HPDE6-E6E7 (cell line): ENCODE measurements around the gene SSTR3.
A peak's percentile ranks its signal among the peaks of the same experiment; 100 is the strongest.

Experiments
- DNase-seq: peaks from one replicate; pipeline ENCODE4 v3.0.0; 2011; ENCODE audit warnings: missing footprints; ENCODE audit errors: extremely low spot score

The SSTR3 gene

DNA sequence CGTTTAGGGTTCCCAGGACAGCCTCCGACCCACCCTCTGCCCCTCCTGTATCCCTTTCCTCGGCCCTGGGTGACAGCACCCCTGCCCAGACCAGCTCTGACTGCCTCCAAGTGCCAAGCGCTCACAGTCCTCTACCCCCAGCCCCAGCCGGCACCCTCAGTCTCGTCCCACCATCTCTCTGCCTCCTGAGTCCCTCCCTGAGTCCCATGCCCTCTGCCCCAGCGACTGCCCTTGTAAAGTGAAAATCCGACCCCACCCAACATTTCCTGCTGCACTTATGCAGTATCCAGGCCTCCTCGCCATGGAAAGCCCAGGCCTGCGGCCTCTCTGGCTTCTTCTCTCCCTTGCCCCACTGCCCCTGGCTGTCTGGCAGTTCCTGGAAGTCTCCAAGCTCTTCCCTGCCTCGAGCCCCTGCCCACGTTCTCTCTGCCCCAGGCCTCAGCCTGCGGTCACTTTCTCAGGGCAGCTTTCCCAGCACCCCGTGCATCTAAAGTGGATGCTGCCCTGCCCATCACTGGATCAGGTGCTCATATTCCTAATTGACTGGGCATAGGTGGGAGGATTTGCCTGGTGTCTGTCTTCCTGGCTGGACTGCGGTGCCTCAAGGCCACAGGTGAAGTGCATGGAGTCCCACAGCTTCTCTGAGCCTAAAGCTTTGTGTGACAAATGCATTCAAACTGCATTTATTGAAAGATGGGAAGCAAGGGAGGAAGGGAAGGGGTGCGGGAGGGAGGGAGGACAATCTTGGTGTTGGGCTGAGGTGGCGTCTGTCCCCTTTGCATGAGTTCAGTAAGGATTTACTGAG is 44.9 kb downstream of the SSTR3 start:
- no peak for DNase-seq

DNA sequence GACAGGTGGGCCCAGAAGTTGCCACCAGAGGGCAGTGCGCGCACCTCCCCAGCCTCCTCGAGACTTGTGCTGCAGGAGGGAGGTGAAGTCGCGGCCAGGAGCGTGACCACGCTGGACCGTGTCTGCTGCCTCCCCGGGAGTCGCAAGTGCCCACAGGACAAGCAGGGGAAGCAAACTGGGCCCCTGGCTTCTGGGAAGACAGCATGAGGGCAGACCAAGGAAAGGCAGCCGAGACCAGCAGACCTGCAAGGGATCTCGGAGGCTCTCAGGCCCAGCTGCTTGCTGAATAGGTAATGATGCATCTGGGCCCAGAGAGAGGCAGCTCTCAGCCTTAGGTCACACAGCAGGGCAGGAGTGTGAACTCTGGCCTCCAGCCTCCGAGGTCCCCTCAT is 45.6 kb downstream of the SSTR3 start:
- peak; percentile 77 for DNase-seq

DNA sequence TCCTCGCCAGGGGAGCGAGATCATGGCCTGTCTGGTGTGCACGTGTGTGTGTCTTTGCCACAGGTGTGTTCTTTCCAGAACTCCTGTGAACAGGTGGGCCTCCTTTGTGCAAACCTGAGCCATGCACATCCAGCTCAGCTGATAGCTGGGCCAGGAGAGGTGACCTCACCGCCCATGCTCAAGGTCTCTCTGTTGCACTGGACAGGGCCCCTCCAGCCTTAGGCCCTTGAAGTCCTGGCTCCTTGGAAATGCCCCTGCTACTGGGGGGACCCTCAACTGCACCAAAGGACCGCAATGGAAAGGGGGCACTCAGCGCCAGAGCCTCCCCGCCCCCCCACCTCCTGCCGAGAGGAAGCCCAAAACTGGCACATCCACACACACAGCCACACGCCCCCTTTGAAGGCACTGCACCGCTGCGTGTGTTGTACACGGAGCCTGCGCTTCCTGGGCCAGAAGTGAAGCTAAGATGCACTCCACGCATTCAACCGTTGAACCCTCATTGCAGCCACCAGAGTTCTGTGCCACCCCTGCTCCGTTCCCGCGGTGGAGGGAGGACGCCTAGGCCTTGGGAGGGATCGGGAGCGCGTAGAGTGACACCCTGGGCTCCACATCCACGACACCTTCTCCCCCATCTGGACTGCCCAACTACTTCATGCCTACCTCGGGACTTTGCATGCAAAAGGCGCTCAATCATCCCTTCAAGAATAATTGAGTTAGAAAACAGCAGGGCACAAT is 46.2 kb downstream of the SSTR3 start:
- DNase-seq = no peak

DNA sequence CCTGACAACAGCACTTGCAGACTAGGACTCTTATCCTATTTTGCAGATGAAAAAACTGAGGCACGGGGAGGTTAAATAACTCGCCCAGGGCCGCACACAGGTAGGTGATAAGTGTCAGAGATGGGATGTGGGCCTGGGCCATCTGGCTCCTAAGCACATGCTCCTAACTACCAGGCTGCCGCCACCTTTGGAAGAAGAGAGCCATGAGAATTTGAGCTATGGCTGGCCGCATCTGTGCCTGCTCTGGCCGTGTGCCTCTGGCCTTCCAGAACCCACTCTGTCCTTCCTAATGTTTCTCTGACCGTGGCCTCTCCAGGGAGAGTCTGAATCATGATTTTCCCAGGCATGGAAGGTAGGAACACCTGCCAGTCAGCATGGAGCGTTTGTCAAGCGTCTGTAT is 47.2 kb downstream of the SSTR3 start:
- no peak for DNase-seq

DNA sequence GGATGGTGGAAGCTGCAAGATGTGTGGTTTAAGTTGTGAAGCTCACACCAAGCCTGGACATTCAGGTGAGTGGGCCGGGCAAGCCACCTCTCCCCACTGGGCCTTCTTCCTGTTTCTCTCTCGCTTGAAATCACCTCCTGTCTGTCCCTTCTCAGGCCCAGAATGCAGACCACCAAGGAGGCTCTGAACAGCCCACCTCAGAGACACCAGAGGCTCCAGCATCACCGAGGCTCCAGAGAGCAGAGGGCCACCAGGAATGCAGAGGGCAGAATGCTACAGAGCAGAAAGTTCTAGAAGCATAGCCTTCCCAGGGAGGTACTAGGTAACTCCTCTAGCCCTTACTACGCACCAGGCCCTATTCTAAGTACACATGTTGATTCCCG is 47.8 kb downstream of the SSTR3 start:
- DNase-seq = no peak

DNA sequence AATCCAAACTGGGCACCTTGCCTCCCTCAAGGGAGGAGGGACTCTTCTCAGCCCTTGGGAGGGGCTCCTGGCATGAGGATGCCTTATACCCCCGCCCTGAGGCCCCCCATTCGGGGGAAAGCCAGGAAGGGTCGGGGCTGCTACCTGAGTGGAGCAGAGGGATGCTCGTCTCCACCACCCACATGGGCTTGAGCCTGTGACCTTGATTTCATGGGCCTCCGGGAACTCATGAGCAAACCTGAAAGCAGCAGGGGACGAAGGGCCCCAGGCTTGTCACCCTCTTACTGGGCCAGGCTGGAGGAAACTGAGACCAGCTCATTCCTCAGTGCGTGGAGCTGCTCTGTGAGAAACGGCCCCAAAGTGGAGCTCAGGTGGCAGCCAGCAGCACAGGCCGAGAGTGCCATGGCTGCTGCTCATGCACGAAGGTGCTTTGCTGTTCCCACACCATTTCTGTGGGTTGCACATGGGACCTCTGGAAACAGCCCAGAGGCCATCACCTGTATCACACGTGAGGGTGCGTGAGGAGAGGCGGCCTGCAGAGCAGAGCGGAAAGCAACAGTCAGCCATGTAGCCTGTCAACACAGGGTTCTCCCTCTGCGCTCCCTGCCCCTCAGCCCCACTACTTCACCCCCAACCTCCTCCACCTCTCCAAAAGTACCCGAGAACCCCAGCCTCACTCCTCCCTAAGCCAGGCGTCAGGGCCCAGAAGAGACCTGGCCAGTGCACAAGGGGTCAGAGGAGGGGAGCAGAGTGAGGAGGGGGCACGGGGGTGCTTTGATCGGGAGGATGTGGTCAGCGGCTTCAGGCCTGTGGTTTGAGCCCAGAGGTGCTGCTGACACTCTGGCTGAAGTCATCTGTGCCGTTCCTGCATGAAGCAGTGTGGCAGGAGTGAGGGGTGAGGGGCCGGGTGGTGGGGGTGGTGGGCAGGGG is 48.4 kb downstream of the SSTR3 start:
- DNase-seq = no peak

DNA sequence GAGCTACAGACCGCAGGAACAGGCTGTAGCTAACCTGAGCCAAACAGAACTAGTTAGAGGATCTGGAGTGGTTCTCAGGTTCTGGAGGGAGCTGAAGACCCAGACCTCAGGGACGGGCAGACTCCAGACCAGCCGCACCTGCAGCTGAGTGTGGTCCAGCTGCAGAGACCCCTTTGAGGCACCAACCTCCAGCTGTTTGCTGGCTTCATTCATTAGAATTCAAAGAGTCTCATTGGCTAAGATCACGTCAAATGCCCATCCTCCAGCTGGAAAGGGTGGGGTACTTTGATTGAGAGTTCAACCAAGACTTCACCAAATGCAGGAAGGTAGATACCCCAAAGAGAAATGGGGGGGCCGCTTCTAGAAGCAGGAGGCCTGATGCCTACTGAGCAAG is 49.2 kb downstream of the SSTR3 start:
- no peak for DNase-seq

DNA sequence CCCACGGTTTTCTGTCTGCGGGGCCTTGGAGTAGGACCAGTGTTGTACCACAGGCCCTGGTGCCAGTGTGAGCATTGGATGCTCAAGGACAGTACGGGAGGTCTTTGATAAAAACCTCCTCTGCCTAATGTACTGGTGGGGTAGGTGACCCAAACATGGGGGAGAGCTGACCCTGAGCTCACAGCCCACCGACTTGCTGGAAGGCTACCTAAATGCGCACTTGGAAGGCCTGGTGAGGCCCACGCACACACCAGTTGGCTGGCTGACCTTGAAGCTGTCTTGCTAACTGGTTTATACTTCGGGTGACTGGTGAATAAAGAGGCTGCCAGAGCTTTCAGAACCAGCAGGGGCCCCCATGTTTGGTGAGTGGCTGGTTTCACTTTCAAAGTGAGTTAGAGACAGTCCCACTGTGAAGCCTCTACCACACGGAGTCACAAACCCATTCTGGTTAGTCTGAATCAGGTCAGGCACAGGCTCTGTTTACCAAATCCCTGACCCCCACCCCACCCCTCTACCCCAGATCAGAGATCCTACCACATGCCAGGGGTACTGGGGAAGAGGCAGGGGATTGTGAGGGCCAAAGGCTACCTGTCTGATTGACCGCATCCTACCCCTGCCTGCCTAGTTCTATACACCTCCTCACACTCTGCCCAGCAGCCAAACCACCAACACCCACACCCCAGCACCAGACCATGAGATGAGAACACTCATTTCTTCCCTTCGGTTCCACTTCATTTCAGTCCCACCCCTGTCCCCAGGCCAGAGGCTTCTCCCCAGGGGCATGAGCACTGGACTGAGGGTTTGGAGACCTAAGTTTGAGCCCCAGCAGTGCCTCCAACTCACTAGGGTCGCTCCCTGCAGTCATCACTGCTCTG is 49.8 kb downstream of the SSTR3 start:
- no peak for DNase-seq

DNA sequence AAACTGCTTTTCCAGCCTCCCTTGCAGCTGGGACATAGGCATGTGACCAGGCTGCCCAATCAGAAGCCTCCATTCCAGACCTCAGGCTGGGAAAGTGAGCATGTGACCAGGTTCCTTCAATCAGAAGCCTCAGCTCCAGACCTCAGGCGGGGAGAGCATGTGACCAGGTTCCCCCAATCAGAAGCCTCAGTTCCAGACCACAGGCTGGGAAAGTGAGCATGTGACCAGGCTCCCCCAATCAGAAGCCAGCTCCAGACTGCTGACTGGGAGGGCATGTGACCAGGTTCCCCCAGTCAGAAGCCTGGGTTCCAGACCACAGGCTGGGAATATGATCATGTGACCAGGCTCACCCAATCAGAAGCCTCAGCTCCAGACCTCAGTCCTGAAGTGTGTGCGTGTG is 50.8 kb downstream of the SSTR3 start:
- DNase-seq = no peak

DNA sequence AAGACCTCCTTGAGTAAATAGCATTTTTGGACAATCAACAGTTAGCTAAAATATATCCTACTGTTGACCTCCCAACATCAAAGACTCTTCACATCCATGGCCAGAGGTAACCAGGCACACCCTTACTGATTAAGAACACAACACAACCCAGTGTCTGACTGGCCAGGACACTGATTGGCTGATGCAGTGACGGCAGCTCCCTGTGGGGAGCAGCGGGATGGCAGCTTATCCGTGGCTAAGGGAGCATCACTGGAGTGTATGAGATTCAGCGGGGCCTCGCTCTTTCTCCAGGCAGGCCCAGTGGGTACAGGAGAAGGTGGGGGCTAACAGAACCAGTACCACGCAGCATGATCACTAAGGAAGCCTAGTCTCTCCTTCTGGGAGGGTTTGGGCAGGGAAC is 52.2 kb downstream of the SSTR3 start:
- DNase-seq = no peak

DNA sequence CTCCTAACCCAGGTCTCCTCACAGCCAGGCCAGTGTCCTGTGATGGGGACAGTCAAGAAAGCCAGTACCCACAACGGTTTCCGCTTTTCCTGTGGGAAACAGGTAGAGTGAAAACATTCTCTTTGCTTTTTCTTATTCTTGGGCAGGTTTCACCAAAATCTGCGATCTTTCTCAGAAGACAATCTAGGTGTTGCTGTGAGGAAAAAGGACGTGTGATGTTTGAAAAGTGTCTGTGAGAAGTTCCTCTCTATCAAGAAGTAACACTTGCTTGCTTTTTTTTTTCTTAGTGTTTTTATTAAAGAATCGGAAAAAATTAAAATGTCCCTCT is 53.4 kb downstream of the SSTR3 start:
- DNase-seq = no peak

DNA sequence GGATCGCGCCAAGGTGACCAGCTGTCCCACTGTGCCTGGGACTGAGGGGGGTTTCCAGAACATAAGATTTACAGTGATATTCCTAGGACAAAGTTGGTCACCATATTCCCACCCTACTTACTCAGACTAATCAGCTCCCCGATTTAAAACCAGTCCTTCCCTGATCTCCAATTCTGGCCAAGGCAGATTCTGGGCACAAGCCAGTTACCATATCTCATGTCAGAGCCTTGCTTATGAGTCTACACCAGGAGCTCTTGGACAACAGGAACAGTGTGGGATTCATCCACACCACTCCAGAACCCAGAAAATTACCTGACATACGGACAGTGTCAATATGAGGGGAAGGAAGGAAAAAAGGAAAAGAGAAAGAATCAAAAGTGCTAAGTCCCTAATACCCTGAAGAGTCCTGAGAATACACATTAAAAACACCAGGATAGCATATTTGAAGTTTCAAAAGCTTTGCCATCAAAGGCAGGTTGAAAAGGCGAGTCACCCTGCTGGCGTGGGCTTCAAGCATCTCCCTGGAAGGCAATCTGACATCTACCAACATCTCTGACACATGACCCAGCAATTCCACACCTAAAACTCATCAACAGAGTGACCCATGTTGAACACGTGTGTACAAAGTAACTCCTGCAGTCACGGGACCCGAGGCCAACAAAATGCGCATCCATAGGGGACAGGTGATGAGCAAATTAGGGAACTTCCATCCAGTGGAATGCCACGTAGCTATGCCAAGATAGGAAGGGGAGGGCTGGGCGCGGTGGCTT is 54.6 kb downstream of the SSTR3 start:
- DNase-seq = no peak

DNA sequence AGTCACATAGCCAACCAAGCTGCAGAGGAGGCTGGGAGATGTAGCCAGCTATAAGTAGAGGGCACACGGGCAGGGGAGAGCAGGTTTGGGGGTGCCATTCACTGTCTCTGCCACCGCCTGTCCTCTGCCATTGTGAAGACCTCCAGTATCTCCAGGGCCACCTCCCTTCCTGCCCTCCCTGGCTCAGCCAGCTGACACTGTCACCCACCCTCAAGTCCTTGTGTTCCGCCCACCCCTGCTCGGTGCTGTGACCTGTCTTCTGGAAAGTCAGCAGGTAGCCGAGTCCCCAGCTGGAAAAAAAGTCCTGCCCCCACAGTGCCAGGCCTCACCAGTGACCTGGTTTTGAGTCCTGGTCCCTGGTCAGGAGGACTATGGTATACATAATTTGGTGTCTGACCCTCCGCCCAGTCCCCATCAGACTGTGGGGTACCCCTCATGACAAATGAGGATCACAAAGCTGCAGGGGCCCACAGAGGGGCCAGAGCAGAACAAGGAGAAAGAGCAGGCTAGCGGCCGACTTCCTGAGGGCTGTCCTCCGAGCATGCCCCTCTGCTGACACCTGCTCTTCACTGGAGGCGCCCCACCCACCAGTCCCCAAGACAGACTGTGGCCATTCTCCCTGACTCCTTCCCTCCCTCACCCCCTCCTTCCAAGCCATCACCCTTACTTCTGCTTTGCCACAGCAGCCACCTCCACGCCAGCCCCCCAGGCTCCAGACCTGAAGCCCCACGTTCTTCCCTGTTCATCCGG is 55.4 kb downstream of the SSTR3 start:
- no peak for DNase-seq

DNA sequence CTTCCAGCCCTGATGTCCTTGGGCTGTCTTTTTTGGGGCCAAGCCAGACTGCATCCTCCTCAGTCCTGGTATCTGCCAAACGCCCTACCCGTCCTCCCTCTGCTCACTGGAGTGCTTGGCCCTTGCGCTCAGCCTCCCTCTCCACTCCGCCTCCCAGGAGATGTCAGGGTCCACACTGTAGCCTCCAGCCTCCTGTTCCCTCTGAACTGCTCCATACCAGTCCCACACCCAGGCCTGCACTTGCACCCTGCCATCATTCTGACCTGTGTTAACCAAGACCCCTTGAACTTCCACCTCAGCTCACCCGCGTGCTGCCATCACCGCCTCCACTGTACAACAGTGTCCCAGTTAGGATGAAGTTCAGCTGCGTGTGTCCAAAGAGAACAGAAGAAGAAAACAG is 56.3 kb downstream of the SSTR3 start:
- no peak for DNase-seq

DNA sequence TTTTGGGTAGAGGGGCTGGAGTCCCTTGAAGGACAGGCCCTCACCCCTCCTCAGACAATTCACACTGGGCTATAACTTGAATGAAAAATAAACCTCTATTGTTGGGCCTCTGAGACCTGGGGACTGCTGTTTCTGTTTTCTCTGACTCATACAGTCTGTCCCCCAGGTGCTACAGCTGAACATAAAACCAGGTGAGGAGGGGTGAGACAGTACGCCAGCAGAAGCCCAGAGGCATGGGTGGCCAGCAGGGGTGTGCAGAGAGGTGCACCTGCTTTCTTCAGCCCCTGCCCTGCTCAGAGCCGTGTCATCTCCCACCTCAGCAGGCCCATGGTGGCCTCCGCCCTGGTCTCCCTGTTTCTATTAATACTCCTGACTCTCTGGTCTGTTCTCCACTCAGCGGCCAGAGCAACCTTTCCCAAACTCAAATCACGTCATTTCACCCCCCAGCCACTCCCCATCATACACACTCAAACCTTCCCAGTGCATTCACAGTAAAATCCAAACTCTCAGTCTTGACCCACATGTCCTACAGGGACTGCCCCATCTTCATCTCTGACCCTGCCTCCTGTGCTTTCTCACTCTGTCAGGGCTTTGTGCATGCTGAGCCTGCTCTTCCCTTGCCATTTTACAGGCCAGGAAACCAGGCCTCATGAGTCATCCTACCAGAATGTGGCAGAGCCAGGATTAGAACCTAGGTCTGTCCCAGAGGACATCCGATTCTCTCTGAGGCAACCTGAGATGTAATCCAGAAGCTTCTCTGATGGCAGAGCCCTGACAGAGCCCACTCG is 57.2 kb downstream of the SSTR3 start:
- DNase-seq = no peak
